Esophagus squamous epithelium (tissue), 4 donors: ENCODE measurements around the gene SMARCA4.

Source experiments
- POLR2A ChIP-seq, 4 donors: fragments of 450-650 bp; IDR thresholded peaks; one replicate each; pipeline ENCODE4 v1.6.1; 2017; ENCODE audit warnings: antibody characterized with exemption in 4 of 4, mild to moderate bottlenecking in 4 of 4, moderate library complexity in 3 of 4
- TF ChIP-seq, protein P1 (sequence below), 6 experiments: fragments of 450-650 bp in 4 of 6; fragments of 200-600 bp in 2 of 6; sonication (generic) in 2 of 6; IDR thresholded peaks; one replicate each; pipeline ENCODE4 v1.5.1; 2016 to 2019; ENCODE audit warnings: antibody characterized with exemption in 6 of 6, mild to moderate bottlenecking in 4 of 6, moderate library complexity in 4 of 6

DNA sequence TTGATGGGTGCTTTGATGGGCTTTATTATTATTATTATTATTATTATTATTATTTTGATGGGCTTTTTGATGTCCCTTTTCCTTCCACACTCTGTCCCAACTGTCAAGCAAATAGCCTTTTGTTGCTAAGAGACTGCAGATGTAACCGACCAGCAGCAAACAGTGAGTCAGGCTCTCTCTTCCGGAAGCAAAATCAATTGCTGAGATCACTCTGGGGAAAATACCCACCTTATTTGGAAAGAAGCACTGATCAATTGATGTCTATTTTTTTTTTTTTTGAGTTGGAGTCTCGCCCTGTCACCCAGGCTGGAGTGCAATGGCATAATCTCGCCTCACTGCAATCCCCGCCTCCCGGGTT is 131.3 kb downstream of the SMARCA4 start:
- TF ChIP-seq, protein P1, sequence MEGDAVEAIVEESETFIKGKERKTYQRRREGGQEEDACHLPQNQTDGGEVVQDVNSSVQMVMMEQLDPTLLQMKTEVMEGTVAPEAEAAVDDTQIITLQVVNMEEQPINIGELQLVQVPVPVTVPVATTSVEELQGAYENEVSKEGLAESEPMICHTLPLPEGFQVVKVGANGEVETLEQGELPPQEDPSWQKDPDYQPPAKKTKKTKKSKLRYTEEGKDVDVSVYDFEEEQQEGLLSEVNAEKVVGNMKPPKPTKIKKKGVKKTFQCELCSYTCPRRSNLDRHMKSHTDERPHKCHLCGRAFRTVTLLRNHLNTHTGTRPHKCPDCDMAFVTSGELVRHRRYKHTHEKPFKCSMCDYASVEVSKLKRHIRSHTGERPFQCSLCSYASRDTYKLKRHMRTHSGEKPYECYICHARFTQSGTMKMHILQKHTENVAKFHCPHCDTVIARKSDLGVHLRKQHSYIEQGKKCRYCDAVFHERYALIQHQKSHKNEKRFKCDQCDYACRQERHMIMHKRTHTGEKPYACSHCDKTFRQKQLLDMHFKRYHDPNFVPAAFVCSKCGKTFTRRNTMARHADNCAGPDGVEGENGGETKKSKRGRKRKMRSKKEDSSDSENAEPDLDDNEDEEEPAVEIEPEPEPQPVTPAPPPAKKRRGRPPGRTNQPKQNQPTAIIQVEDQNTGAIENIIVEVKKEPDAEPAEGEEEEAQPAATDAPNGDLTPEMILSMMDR (IDR thresholded peaks at IDR 0.05) = no peak
- TF ChIP-seq POLR2A (IDR thresholded peaks at IDR 0.05) = no peak
